IPS-15b (cell line): ENCODE measurements around the gene CCBE1.

Experiments used
- H3K27me3 ChIP-seq: one replicate; pipeline ENCODE4 v1.6.1; 2013; ENCODE audit warnings: low read length; ENCODE audit not compliant: control insufficient read depth, insufficient read depth
- H3K36me3 ChIP-seq: one replicate; pipeline ENCODE4 v1.6.1; 2013; ENCODE audit warnings: low read length; ENCODE audit not compliant: control insufficient read depth, insufficient read depth
- H3K4me1 ChIP-seq: one replicate; pipeline ENCODE4 v1.6.1; 2013; ENCODE audit warnings: mild to moderate bottlenecking, low read length; ENCODE audit not compliant: control insufficient read depth, insufficient read depth
- H3K4me3 ChIP-seq: one replicate; pipeline ENCODE4 v1.5.1; 2013; ENCODE audit warnings: low read depth, low read length
- H3K9ac ChIP-seq: one replicate; pipeline ENCODE4 v1.6.1; 2013; ENCODE audit warnings: low read depth, mild to moderate bottlenecking, low read length
- H3K9me3 ChIP-seq: one replicate; pipeline ENCODE4 v1.6.1; 2013; ENCODE audit warnings: mild to moderate bottlenecking, low read length; ENCODE audit not compliant: control insufficient read depth, insufficient read depth

CCBE1 gene

GRCh38 chr18:59461171-59461570 lies 236.1 kb downstream of the CCBE1 start:
- Histone ChIP-seq H3K27me3 (no peaks in the 10 kb centered on the region), H3K9ac (no peak overlapping the region), H3K9me3 (no peaks in the 10 kb centered on the region), H3K4me1 (no peaks in the 10 kb centered on the region), H3K4me3 (no peak overlapping the region), H3K36me3 (no peaks in the 10 kb centered on the region)

GRCh38 chr18:59460072-59460420 lies 237.2 kb downstream of the CCBE1 start:
- Histone ChIP-seq H3K4me1 (no peaks in the 10 kb centered on the region), H3K4me3 (no peak overlapping the region), H3K9ac (no peak overlapping the region), H3K27me3 (no peaks in the 10 kb centered on the region), H3K36me3 (no peaks in the 10 kb centered on the region), H3K9me3 (no peaks in the 10 kb centered on the region)

- Histone ChIP-seq H3K36me3 (no peaks in the 10 kb centered on the region), H3K9me3 (no peaks in the 10 kb centered on the region), H3K4me1 (no peaks in the 10 kb centered on the region), H3K27me3 (no peaks in the 10 kb centered on the region), H3K4me3 (no peak overlapping the region), H3K9ac (no peak overlapping the region)
These were observed 237.7 kb downstream of the CCBE1 start for GRCh38 chr18:59459369-59460071.

GRCh38 chr18:59458575-59458974 lies 238.6 kb downstream of the CCBE1 start:
- H3K36me3 ChIP-seq = no peaks in the 10 kb centered on the region
- no peaks in the 10 kb centered on the region for H3K27me3 ChIP-seq
- no peaks in the 10 kb centered on the region for H3K9me3 ChIP-seq
- H3K4me3 ChIP-seq = no peak overlapping the region
- H3K9ac ChIP-seq = no peak overlapping the region
- no peaks in the 10 kb centered on the region for H3K4me1 ChIP-seq

- no peaks in the 10 kb centered on the region for H3K4me1 ChIP-seq
- H3K4me3 ChIP-seq = no peak overlapping the region
- H3K27me3 ChIP-seq = no peaks in the 10 kb centered on the region
- no peaks in the 10 kb centered on the region for H3K36me3 ChIP-seq
- no peaks in the 10 kb centered on the region for H3K9me3 ChIP-seq
- no peak overlapping the region for H3K9ac ChIP-seq
These were observed 240.6 kb downstream of the CCBE1 start for GRCh38 chr18:59456657-59457056.

- Histone ChIP-seq H3K9me3 (no peaks in the 10 kb centered on the region), H3K36me3 (no peaks in the 10 kb centered on the region), H3K27me3 (no peaks in the 10 kb centered on the region), H3K4me1 (no peaks in the 10 kb centered on the region), H3K4me3 (no peak overlapping the region), H3K9ac (no peak overlapping the region)
These were observed 241.4 kb downstream of the CCBE1 start for GRCh38 chr18:59455728-59456276.

- H3K4me1 ChIP-seq = no peaks in the 10 kb centered on the region
- no peaks in the 10 kb centered on the region for H3K36me3 ChIP-seq
- H3K4me3 ChIP-seq = no peak overlapping the region
- H3K27me3 ChIP-seq = no peaks in the 10 kb centered on the region
- no peaks in the 10 kb centered on the region for H3K9me3 ChIP-seq
- H3K9ac ChIP-seq = no peak overlapping the region
These were observed 242.1 kb downstream of the CCBE1 start for GRCh38 chr18:59454909-59455727.

- Histone ChIP-seq H3K9ac (no peak overlapping the region), H3K27me3 (no peaks in the 10 kb centered on the region), H3K36me3 (no peaks in the 10 kb centered on the region), H3K9me3 (no peaks in the 10 kb centered on the region), H3K4me3 (no peak overlapping the region), H3K4me1 (no peaks in the 10 kb centered on the region)
These were observed 243.7 kb downstream of the CCBE1 start for GRCh38 chr18:59453468-59453961.

GRCh38 chr18:59451963-59452362 lies 245.3 kb downstream of the CCBE1 start:
- Histone ChIP-seq H3K36me3 (no peaks in the 10 kb centered on the region), H3K4me3 (no peak overlapping the region), H3K4me1 (no peaks in the 10 kb centered on the region), H3K27me3 (no peaks in the 10 kb centered on the region), H3K9me3 (no peaks in the 10 kb centered on the region), H3K9ac (no peak overlapping the region)

- no peaks in the 10 kb centered on the region for H3K27me3 ChIP-seq
- H3K36me3 ChIP-seq = no peaks in the 10 kb centered on the region
- no peak overlapping the region for H3K4me3 ChIP-seq
- H3K9me3 ChIP-seq = no peaks in the 10 kb centered on the region
- H3K4me1 ChIP-seq = no peaks in the 10 kb centered on the region
- H3K9ac ChIP-seq = no peak overlapping the region
These were observed 246.2 kb downstream of the CCBE1 start for GRCh38 chr18:59451073-59451472.

- Histone ChIP-seq H3K36me3 (no peaks in the 10 kb centered on the region), H3K4me3 (no peak overlapping the region)
These were observed 248.7 kb downstream of the CCBE1 start for GRCh38 chr18:59448546-59448945.

GRCh38 chr18:59446012-59446411 lies 251.2 kb downstream of the CCBE1 start:
- Histone ChIP-seq H3K4me1 (no peaks in the 10 kb centered on the region), H3K27me3 (no peaks in the 10 kb centered on the region), H3K9me3 (no peaks in the 10 kb centered on the region), H3K9ac (no peak overlapping the region), H3K36me3 (no peaks in the 10 kb centered on the region), H3K4me3 (no peak overlapping the region)

More at GRCh38 chr18:59448546-59448945, 248.7 kb downstream of the CCBE1 start:
- H3K4me1 ChIP-seq = no peaks in the 10 kb centered on the region
- no peak overlapping the region for H3K9ac ChIP-seq
- H3K9me3 ChIP-seq = no peaks in the 10 kb centered on the region
- H3K27me3 ChIP-seq = no peaks in the 10 kb centered on the region
